HG03097 (cell line): ENCODE measurements around the gene SRGAP3.
"Not testable (repeated sequence)": the region's sequence is repeated elsewhere in the genome, so short reads cannot be mapped to it uniquely, and the experiment has no call there.

Experiments used
- ATAC-seq: cut with Tn5 transposase; IDR thresholded peaks from one replicate; pipeline ENCODE4 v1.9.1; 2021; ENCODE audit not compliant: unreplicated experiment, low FRiP score

Gene SRGAP3

DNA sequence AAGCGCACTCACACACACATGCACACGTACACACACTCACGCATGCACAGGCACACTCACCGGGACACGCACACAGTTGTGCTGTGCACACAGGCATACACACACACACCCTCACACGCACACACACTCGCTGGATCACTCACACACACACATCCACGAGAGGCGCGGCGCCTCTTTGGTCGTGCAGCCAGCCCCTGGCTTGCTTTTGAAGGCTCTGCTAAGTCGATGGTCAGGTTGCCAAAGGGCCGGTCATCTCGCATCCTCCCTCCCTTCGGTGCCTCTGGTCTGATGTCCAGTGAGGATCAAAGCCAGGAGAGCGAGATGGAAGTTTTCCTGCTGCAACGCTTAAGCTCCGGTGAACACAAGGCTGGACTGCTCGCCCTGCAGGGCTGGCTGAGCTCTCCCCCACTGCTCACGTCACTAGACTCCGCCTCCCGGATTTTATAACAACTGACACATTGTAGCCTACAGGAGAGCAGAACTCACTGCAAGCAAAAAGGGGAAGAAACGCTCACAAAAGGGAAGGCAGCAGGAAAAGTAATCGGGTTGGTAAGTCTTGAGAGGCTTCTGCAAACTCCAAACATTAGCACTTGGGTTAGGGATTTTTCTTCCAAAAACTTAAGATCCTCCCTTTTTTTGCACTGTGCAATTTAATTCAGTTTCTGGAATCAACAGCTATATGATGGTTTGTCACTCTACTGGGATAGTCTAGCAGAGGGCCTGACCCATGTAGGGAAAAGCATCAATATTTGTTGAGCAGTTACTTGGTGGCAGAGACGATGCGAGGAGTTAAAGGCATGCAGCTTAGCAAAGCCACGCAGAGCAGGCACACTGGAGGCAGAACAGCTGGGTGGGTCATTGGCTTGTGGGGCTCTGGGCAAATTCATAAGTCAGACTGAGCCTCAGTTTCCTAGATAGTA is at the start of gene SRGAP3:
Gene SRGAP3 (minus strand): TSS at position 374 of the 920 bp plus-strand sequence. CDS start 695 bp downstream, outside the sequence.
- peak; percentile 99 for ATAC-seq

GRCh38 chr3:9298236-9298635 is 48.8 kb upstream of the SRGAP3 start:
- ATAC-seq: no peak

- ATAC-seq: no peak
Observed at GRCh38 chr3:9296241-9296640, 46.8 kb upstream of the SRGAP3 start.

DNA sequence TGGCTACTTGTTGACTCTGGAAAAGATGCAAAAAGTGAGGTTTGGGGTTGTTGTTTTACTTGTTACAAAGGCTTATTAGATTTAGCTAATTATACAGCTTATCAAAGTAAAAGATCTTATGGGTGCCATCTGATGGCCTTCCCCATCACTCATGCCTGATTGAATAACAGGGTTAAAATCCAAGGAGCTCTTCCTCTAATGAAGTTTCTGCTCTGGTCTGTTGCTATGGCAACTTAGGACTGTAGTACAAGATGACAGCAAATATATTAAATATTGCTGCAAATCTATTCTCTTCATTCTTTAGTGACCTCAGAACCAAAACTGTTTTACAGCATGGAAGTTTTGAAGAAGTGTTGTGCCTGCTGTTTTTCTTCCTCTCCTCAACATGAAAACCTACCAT is 45.6 kb upstream of the SRGAP3 start:
- ATAC-seq: no peak

DNA sequence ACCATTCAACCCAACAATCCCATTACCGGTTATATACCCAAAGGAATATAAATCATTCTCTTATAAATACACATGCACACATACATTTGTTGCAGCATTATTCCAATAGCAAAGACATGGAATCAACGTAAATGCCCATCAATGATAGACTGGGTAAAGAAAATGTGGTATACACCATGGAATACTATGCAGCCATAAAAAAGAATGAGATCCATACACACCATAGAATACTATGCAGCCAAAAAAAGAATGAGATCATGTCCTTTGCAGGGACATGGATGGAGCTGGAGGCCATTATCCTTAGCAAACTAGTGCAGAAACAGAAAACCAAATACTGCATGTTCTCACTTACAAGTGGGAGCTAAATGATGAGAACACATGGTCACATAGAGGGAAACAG is 44.5 kb upstream of the SRGAP3 start:
- ATAC-seq: not testable (repeated sequence)

DNA sequence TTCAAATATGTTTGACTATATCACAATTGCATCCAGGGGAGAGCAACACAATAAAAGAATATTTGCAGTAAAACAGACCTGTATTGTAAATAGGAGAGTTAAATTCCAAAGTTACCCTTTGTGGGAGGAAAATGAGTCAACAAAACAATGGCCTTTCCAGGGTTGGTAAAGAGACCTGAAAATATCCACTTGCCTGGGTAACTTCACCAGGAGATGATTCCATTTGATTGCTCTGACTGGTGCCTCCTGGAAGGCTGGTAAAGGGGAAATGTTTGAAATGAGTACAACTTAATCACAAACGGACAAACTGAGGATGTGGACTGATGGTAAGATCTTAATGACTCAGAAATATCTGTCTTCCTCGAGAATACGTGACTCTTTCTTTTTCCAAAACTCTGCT is 43.6 kb upstream of the SRGAP3 start:
- no peak for ATAC-seq

DNA sequence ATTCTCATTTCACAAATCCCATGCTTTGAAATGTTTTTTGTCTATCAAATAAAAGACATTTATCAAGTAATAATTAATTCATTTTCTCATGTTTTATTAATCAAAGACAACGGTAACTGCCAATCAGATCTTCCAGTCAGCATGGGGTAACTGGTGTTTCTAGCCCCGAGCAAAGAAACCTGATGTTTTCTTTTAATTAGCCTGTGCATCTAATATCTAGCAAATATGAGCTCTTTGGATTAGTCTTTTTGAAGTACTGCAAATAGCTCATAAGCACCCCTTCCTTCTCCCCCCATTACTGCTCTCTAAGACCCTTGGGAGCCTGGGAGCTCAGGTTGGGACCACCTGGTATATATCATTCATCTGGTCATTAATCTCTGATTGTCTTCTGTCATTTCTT is 43.1 kb upstream of the SRGAP3 start:
- ATAC-seq: no peak

GRCh38 chr3:9291821-9292410 is 42.5 kb upstream of the SRGAP3 start:
- ATAC-seq: no peak

DNA sequence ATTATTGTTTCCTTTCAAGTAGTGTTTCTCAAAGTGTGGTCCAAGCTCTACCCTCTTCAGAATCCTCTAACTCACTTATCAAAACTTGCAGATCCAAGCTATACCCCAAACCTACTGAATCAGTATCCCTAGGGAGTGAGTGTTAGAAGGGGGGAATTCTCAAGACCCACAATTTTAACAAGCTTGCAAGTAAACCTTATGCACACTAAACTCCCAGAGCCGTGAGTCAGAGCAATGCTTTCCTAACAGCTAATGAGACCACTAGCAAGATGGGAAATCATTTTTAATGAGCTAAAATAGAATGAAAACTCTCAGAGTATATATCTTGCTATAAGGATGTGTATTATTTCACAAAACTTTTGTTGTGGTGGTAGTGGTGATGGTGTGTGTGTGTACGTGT is 41.1 kb upstream of the SRGAP3 start:
- ATAC-seq: no peak

GRCh38 chr3:9281533-9281932 is 32.1 kb upstream of the SRGAP3 start:
- not testable (repeated sequence) for ATAC-seq

DNA sequence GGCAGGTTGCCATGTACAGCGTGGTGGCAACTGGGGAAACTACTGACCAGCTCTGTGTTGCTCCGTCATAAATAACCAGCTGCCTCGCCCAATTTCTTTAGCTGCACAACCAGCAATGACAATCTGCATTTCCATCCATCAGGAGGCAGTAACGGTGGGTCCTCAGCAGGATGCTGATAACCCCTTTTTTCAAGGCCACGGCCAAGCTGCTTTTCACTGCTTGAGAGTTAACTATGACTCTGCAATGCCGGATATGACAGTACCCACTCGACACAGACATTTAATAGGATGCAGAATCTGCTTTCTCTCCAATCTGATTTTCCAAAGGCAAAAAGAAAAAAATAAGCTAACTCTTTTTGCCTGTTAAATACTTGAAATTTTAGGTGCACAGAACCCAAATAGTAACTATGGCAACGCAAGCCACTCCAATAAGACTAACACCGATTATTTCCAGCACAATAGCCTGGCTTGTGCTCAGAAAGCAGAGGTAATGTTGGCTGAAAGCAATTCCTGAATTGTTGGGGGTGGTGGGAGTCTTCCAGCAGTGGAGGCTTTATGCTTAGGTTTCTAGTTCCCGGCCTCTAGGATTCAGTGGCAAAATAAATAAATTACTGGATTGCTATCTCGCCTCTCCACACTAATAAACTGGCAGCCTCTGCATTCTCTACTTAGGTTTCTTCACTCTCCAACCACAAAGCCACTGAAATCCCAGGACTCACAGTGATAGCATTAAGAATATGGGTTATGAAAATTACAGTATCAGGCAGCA is 31.2 kb upstream of the SRGAP3 start:
- ATAC-seq: no peak

DNA sequence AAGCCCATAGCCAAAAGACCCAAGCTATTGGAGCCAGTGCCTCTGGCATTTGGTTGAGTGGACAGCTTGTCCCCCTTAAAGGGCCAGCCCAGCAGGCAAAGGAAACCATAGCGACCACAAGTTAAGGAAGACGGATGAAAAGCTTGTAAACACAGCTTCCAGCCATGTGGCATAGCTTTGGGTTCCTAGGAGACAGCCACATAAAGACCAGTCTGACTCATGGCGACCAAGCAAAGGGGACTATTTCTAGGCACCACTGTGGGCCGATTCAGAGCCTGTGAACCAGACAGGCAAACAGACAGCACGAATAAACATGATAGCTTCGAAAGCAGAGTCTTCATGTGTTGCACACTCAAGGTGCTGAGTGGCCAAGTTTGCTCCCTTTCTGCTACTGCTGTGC is 30.5 kb upstream of the SRGAP3 start:
- no peak for ATAC-seq

- no peak for ATAC-seq
Observed at GRCh38 chr3:9278498-9278897, 29.1 kb upstream of the SRGAP3 start.

GRCh38 chr3:9278085-9278484 is 28.6 kb upstream of the SRGAP3 start:
- ATAC-seq: no peak

- no peak for ATAC-seq
Observed at GRCh38 chr3:9276761-9277370, 27.4 kb upstream of the SRGAP3 start.

- ATAC-seq: no peak
Observed at GRCh38 chr3:9271903-9272302, 22.5 kb upstream of the SRGAP3 start.

DNA sequence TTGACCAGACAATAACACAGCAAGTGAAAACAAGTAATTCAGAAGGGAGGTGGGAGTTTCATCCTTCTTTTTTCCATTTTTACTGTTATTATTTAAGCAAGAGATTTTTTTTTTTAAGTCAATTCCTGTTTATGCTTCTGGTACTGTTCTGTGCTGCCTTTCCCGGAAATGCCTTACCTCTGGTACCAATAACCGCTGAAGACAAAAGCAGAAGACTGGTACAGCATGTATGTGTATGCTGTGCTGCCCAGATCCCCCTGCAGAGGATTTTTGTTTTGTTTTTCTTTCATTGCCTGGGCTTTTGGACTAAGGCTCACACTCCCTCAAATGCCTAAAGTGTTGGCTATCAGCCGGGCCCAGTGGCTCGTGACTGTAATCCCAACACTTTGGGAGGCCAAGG is 21.3 kb upstream of the SRGAP3 start:
- no peak for ATAC-seq

GRCh38 chr3:9266716-9267115 is 17.3 kb upstream of the SRGAP3 start:
- no peak for ATAC-seq

- ATAC-seq: no peak
Observed at GRCh38 chr3:9260305-9260704, 10.9 kb upstream of the SRGAP3 start.

DNA sequence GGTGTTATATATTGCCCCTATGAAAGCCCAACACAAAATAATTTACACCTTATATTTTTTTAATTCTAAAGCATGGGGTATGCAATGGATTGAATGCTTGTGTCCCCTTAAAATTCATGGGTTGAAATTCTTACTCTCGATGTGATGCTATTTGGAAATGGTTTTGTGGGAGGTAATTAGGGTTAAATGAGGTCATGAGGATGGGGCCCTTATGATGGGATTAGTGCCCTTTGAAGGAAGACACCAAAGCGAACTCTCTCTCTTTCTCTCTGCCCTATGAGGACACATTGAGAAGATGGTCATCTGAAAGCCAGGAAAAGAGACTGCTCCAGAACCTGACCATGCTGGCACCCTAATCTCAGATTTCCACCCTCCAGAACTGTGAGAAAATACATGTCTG is 7.6 kb upstream of the SRGAP3 start:
- no peak for ATAC-seq

DNA sequence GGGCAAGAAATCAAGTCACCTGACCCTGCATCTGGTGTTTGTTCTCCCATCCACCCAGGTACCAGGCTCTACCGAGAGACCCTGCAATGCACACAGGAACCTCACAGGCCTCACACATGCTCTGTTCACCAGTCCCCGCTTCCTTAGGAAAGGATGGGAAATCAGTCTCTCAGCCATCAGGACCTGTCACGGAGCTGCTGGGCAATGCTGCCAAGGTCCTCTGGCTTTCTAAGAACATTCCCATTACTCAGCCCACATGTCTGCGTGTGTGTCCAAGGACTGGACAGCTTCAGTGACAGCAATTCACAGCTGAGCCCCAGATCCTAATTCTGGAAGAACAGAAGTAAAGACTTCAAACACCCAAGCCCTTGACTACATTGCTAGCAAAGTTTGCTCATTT is 6.5 kb upstream of the SRGAP3 start:
- no peak for ATAC-seq
